Activated T-cell treated with anti-CD3 and anti-CD28 coated beads, Interleukin-2, amount 50 U/mL, for 1 hour (primary cell): ENCODE results near the gene RALY.
"Not testable (repeated sequence)": the region's sequence is repeated elsewhere in the genome, so short reads cannot be mapped to it uniquely, and the experiment has no call there.

Experiments used
- DNase-seq: peaks from one replicate; pipeline ENCODE4 v3.0.0-alpha.2; 2020

Gene RALY

DNA sequence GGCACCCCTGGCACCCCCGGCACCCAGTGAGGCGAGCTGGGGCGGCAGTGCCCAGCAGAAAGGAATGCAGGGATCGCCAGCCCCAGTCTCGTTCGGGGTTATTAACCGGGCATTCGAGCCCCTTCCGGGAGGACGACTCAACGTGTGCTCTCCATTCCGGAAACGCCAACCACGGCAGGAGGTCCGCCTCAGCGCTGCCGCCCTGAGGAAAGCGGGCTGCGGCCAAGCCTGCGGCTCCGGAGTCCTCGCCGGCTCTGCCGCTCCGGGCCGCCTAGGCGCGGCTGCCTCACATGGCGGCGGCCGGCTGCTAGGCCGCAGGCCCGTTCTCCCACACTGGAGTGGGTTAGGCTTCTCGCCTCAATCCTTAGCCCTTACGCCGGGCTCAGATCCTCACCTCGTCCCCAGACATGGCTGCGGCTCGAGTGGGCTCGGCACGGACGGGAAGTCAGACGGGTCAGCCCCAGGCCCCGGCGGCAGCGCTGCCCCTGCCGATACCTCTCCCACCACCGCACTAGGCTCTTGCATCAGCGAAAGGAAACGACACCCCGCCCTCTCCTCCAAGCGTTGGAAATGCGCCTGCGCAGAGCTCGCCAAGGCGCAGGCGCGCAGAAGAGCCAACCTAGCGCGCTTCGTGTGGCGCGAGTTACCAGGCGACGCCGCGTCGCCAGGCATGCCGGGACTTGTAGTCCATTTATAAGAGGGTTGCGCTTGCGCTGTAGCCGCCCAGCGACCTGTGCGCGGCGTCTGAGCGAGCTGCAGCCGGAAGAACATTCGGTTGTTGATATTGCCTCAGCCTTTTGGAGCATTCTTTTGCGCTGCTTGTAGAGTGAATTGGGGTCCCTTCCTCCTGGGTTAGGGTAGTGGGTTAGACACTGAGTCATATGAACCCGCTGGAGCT, 118.2 kb downstream of the RALY start, which contains the start of gene EIF2S2:
Gene EIF2S2 (minus strand): TSS at position 542 of the 898 bp plus-strand sequence. CDS start 133 bp downstream, at position 409.
- DNase-seq: peak; percentile 94

DNA sequence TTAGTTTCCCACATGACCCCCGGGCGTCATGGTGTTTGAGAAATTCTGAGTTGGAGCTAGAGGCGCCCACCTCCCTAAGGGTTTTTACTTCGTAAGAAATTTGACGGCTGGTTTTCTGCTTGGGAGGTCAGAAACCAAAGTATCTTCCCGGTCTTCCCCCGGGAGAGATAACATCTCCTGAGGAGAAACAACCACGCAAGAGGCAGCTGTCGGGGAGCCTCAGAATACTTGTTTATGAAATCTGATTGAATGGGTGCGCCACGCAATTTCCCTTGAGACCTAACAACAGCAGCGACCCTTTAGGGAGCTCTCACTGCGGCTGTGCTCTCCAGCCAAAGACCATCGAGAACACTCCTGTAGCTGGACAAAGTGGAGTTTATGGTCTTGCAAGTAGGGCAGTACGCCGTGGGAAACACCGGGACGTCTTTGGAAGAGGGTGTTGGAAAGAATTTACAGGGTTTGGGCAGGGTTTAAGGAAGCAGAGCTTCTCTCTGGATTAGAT, 118.9 kb downstream of the RALY start:
- DNase-seq: no peak

DNA sequence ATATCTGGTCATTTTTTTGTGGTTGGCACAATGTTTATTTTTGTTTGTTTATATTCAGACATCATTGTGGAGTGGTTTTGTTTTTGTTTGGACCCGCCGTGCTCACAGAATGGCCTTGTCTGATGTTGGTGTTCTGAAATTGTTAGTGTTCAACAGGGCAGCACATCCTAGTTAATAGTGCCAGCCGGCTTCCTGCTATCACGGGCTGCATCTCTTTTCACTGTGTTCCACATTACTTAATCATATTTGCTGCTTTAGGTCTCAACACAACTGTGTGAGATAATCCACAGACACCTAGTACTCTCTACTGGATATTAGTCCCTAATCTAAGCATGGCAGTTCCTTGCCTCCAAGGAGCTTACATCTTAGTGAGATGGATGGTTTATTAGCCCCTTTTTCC, 121.1 kb downstream of the RALY start:
- no peak for DNase-seq

DNA sequence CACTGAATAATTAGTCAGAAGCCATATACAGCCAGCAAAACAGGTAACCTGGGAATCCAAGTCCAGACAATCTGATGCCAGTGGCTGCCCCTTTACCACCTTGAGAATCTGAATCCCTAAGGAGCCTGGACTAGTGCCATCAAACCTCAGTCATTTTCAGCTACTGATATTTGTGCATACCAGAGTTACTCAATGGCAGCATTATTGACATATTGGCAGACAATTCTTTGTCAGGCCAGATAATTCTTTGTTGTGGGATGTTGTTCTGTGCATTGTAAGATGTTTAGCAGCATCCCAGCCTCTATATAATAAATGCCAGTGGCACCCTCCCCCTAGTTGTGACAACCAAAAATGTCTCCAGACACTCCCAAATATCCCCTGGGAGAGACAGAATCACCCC, 121.5 kb downstream of the RALY start:
- no peak for DNase-seq

DNA sequence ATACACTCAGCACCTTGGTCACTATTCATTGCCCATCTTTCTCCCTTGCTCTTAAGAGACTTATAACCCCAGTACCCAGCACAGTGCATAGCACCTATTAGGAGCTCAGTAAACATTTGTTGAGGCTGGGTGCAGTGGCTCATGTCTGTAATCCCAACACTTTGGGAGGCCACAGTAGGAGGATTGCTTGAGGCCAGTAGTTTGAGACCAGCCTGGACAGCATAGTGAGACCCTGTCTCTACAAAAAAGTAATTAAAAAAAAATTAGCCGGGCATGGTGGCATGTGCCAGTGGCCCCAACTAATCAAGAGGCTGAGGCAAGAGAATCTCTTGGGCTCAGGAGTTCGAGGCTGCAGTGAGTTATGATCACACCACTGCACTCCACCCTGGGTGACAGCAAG, 126.5 kb downstream of the RALY start:
- no peak for DNase-seq

DNA sequence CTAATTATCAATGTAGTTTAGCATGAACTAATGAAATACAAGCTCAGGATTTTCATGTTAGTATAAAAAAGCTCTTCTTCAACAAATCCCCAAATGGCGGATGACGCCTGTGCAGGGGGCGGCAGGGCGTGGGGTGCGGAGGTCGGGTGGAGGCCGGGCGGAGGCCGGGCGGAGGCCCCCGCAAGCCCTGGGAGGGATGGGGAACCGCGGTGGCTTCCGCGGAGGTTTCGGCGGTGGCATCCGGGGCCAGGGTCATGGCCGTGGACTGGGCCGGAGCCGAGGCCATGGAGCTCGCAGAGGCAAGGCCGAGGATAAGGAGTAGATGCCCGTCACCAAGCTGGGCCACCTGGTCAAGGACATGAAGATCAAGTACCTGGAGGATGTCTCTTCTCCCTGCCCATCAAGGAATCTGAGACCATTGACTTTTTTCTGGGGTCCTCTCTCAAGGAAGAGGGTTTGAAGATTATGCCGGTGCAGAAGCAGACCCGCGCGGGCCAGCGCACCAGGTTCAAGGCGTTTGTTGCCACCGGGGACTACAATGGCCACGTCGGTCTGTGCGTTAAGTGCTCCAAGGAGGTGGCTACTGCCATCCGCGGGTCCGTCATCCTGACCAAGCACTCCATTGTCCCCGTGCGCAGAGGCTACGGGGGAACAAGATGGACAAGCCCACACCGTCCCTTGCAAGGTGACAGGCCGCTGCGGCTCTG, 128.7 kb downstream of the RALY start:
- DNase-seq: no peak

DNA sequence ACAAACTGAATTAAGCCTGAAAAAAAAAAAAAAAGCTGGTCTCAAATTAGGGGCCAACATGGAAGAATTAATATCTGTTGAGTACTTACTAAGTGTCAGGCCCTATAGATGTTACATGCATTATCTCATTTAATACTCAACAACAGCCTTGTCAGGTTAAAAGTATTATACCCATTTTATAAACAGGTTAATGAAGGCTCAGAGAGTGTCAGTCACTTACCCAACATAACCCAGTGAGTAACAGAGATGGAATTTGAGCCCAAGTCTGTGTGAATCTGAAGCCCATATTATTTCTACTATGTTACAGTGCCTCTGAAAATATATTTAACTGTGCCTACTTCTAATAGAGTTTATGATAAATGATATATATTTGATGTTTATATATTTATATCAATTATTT, 129.6 kb downstream of the RALY start:
- DNase-seq: no peak

DNA sequence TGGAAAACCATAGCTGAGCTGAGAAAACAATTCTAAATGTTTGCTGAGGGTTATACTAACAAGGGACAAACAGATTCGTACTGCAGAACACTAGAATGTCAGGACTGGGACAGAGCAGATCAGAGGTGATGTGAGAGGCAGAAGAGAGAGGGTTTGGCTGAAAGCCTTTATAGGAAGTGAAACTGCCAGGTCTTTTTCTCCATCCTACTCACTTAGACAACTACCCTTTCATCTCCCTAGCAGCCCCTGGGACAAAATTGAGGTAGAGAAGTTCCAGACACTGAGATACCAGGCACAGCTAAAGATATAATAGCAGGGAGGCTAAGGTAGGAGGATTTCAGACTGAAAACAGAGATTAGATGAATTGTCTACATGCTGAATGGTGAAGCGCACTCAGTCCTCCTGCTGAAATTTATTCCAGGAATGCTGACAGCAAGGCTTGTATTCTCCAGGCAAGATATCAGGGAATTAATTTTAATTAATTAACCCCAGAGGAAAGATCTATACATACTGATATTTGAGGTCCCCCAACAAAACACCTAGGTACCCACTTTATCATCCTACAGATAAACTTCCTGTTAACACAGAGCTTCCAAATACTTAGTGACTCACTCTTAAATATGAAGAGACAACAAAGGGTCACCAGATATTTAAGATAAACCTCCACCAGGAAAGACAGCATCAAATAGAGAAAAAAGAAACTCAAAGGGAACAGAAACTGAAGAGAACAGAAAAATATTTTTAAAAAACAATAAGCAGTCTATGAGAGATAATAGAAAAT, 130.9 kb downstream of the RALY start:
- DNase-seq: no peak

DNA sequence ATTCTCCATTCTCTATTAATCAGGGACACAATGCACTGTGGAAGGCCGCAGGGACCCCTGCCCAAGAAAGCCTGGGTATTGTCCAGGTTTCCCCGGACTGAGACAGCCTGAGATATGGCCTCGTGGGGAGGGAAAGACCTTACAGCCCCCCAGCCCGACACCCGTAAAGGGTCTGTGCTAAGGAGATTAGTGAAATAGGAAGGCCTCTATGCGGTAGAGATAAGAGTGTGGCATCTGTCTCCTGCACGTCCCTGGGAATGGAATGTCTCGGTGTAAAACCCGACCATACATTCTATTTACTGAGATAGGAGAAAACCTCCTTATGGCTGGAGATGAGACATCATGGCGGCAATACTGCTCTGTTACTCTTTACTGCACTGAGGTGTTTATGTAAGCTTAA, 134.1 kb downstream of the RALY start:
- DNase-seq: no peak

DNA sequence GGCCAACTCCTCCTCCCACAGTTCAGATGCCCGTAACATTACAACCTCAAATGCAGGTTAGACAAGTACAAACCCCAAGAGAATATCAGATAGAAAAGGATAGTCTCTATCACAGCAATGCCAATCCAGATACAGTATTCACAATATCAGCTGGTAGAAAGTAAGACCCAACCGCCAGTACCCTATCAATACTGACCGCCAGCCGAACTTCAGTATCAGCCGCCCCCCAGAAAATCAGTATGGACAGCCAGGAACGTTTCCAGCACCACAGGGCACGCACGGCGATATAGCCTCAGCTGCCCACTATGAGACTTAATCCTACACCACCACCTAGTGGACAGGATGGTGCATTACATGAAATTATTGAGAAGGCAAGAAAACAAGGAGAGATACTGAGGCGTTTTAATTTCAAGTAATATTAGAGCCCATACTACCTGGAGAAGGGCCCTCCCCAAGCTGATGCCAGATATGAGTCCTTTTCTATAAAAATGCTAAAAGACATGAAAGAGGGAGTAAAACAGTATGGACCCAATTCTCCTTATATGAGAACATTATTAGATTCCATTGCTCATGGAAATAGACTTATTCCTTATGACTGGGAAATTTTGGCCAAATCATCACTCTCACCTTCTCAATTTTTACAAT, 135.9 kb downstream of the RALY start:
- DNase-seq: peak; percentile 63

DNA sequence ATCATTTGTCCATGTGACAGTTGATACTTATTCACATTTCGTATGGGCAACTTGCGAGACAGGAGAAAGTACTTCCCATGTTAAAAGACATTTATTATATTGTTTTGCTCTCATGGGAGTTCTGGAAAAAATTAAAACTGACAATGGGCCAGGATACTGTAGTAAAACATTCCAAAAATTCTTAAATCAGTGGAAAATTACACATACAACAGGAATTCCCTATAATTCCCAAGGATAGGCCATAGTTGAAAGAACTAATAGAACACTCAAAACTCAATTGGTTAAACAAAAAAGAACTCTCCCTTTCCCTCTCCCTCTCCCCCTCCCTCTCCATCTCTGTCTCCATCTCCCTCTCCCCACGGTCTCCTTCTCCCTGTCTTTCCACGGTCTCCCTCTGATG, 137.8 kb downstream of the RALY start:
- no peak for DNase-seq

DNA sequence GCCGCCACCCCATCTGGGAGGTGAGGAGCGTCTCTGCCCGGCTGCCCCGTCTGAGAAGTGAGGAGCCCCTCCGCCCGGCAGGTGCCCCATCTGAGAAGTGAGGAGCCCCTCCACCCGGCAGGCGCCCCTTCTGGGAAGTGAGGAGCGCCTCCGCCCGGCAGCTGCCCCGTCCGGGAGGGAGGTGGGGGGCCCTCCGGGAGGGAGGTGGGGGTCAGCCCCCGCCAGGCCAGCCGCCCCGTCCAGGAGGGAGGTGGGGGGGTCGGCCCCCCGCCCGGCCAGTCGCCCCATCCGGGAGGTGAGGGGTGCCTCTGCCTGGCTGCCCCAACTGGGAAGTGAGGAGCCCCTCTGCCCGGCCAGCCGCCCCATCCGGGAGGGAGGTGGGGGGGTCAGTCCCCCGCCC, 138.8 kb downstream of the RALY start:
- DNase-seq: not testable (repeated sequence)

DNA sequence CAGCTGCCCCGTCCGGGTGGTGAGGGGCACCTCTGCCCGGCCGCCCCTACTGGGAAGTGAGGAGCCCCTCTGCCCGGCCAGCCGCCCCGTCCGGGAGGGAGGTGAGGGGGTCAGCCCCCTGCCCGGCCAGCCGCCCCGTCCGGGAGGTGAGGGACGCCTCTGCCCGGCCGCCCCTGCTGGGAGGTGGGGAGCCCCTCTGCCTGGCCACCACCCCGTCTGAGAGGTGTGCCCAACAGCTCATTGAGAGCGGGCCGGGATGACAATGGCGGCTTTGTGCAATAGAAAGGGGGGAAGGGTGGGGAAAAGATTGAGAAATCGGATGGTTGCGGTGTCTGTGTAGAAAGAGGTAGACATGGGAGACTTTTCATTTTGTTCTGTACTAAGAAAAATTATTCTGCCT, 139.2 kb downstream of the RALY start:
- DNase-seq: not testable (repeated sequence)

DNA sequence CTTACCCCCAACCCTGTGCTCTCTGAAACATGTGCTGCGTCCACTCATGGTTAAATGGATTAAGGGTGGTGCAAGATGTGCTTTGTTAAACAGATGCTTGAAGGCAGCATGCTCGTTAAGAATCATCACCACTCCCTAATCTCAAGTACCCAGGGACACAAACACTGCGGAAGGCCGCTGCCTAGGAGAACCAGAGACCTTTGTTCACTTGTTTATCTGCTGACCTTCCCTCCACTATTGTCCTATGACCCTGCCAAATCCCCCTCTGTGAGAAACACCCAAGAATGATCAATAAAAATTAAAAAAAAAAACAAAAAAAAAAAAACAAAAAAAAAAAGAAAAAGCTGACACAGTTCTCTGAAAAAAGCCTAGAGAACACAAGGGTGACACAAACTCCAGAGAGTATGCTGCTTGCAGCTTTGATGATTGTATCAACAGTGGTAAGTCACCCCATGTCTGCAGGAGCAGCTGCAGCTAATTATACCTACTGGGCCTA, 139.7 kb downstream of the RALY start:
- DNase-seq: not testable (repeated sequence)
